Thyroid gland (tissue), 4 donors: ENCODE data around the gene NCBP1. TPM values are rescaled to one million over a fixed set of nuclear protein-coding genes. Genes with fewer than 3 reads are reported as not detected.

Experiments
- DNase-seq, 2 donors: peaks; one replicate each; pipeline ENCODE4 v3.0.0-alpha.2; 2019
- H3K27ac ChIP-seq, 3 donors: fragments of 200-600 bp; sonication (generic); 1 replicate in 2 of 3; 2 replicates in 1 of 3; pipeline ENCODE4 v1.5.1; 2016 to 2019; ENCODE audit warnings: mild to moderate bottlenecking in 1 of 3, moderate library complexity in 1 of 3
- H3K27me3 ChIP-seq: fragments of 200-600 bp; sonication (generic); one replicate; pipeline ENCODE4 v1.5.1; 2019
- H3K36me3 ChIP-seq, 2 donors: fragments of 200-600 bp; sonication (generic); one replicate each; pipeline ENCODE4 v1.5.1; 2016 to 2019
- H3K4me1 ChIP-seq, 2 donors: fragments of 200-600 bp; sonication (generic); one replicate each; pipeline ENCODE4 v1.5.1; 2017 to 2019
- H3K4me3 ChIP-seq, 3 donors: fragments of 200-600 bp; sonication (generic); replicated peaks in 1 of 3; 1 replicate in 2 of 3; 2 replicates in 1 of 3; pipeline ENCODE4 v1.5.1; 2016; ENCODE audit warnings: mild to moderate bottlenecking in 1 of 3
- H3K9me3 ChIP-seq: fragments of 200-600 bp; sonication (generic); one replicate; pipeline ENCODE4 v1.5.1; 2017
- CTCF ChIP-seq, 6 experiments: fragments of 200-600 bp in 3 of 6; fragments of 450-650 bp in 3 of 6; sonication (generic) in 3 of 6; IDR thresholded peaks; one replicate each; pipeline ENCODE4 v1.5.1; 2016 to 2019; ENCODE audit warnings: antibody characterized with exemption in 6 of 6, mild to moderate bottlenecking in 2 of 6, inconsistent platforms in 1 of 6, moderate library complexity in 1 of 6
- POLR2A ChIP-seq, 2 donors: fragments of 450-650 bp; IDR thresholded peaks; one replicate each; pipeline ENCODE4 v1.6.1; 2017; ENCODE audit warnings: antibody characterized with exemption in 2 of 2, mild to moderate bottlenecking in 2 of 2, moderate library complexity in 1 of 2
- WGBS, 2 donors: methylation state at CpG; one replicate each; pipeline ENCODE4 v1.1.5; 2017; 5-methylcytosine and 5-hydroxymethylcytosine counted together
- intact Hi-C: fragments of 100-400 bp; cut with DNase I; formaldehyde crosslinking; loops from one replicate; pipeline ENCODE4 v1.15.1; 2023
- total RNA-seq, 4 donors: library from RNA; depleted of rRNA; stranded (reverse); fragments of >200 nt; gene quantifications; one replicate each; pipeline ENCODE4 v1.2.3, GENCODE V29; 2016

Gene NCBP1
- total RNA-seq, 4 donors from 2014 or later = 25.7 to 40.4 (median 28.8) TPM

- Histone ChIP-seq H3K9me3 (no peaks in the 10 kb centered on the region), H3K36me3 (peaks cover 0 to 5% of the 10 kb centered on the region in 2 donors), H3K4me3 (no peak overlapping the region), H3K27me3 (no peaks in the 10 kb centered on the region), H3K27ac (no peak overlapping the region), H3K4me1 (peaks cover 6 to 22% of the 10 kb centered on the region in 2 donors)
- 90 to 94% methylated on average over 2 of the region's 2 CpGs for WGBS, 2 donors
- no peak for TF ChIP-seq CTCF (IDR thresholded peaks at IDR 0.05)
- no peak for TF ChIP-seq POLR2A (IDR thresholded peaks at IDR 0.05)
- intact Hi-C loops = loop anchor here (10.0 kb wide), 1 partner anchor 199 kb away; no protein-coding TSS in a partner anchor
- no peak for DNase-seq
Observed at GRCh38 chr9:97706246-97706645, 72.6 kb downstream of the NCBP1 start.

- Histone ChIP-seq H3K27me3 (no peaks in the 10 kb centered on the region), H3K27ac (peak overlapping the region in 2 of 3 donors; percentile 55 to 63), H3K9me3 (no peaks in the 10 kb centered on the region), H3K36me3 (peaks cover 0 to 5% of the 10 kb centered on the region in 2 donors), H3K4me3 (no peak overlapping the region), H3K4me1 (peaks cover 10 to 31% of the 10 kb centered on the region in 2 donors)
- TF ChIP-seq POLR2A (IDR thresholded peaks at IDR 0.05) (no peak), CTCF (IDR thresholded peaks at IDR 0.05) (peak; percentile 69 to 87 (median 82))
- 21 to 29% methylated on average over 9 of the region's 9 CpGs for WGBS, 2 donors
- intact Hi-C loops = loop anchor here (5.0 kb wide), 1 partner anchor 137 kb away; no protein-coding TSS in a partner anchor
- peak; percentile 64 to 67 for DNase-seq
Observed at GRCh38 chr9:97710356-97711222, 77.0 kb downstream of the NCBP1 start.

- 39 to 41% methylated on average over 9 to 12 of the region's 12 CpGs for WGBS, 2 donors
- intact Hi-C loops = loop anchor here (5.0 kb wide), 1 partner anchor 136 kb away; no protein-coding TSS in a partner anchor
- Histone ChIP-seq H3K27me3 (no peaks in the 10 kb centered on the region), H3K4me3 (no peak overlapping the region), H3K36me3 (peaks cover 0 to 5% of the 10 kb centered on the region in 2 donors), H3K9me3 (no peaks in the 10 kb centered on the region), H3K4me1 (peaks cover 10 to 31% of the 10 kb centered on the region in 2 donors), H3K27ac (peak overlapping the region in 2 of 3 donors; percentile 55 to 63)
- TF ChIP-seq POLR2A (IDR thresholded peaks at IDR 0.05) (no peak), CTCF (IDR thresholded peaks at IDR 0.05) (no peak)
- no peak for DNase-seq
Observed at GRCh38 chr9:97711223-97711626, 77.6 kb downstream of the NCBP1 start.

GRCh38 chr9:97714435-97714834 is 80.8 kb downstream of the NCBP1 start:
- Histone ChIP-seq H3K27ac (peak overlapping the region in 1 of 3 donors; percentile 17), H3K9me3 (no peaks in the 10 kb centered on the region), H3K27me3 (no peaks in the 10 kb centered on the region), H3K4me1 (peaks cover 10 to 31% of the 10 kb centered on the region in 2 donors), H3K36me3 (no peaks in the 10 kb centered on the region), H3K4me3 (no peak overlapping the region)
- DNase-seq = no peak
- TF ChIP-seq POLR2A (IDR thresholded peaks at IDR 0.05) = no peak
- no peak for TF ChIP-seq CTCF (IDR thresholded peaks at IDR 0.05)
- intact Hi-C loops = loop anchor here (5.0 kb wide), 1 partner anchor 133 kb away; no protein-coding TSS in a partner anchor
- 75 to 76% methylated on average over 3 of the region's 3 CpGs for WGBS, 2 donors

- peaks cover 0 to 21% of the 10 kb centered on the region in 2 donors for H3K4me1 ChIP-seq
- no peak for DNase-seq
- intact Hi-C loops = no loop called here
- H3K4me3 ChIP-seq = no peak overlapping the region
- no peaks in the 10 kb centered on the region for H3K27me3 ChIP-seq
- no peak for TF ChIP-seq CTCF (IDR thresholded peaks at IDR 0.05)
- no peak for TF ChIP-seq POLR2A (IDR thresholded peaks at IDR 0.05)
- H3K9me3 ChIP-seq = no peaks in the 10 kb centered on the region
- peak overlapping the region in 2 of 3 donors; percentile 4 to 13 for H3K27ac ChIP-seq
- 55 to 74% methylated on average over 3 of the region's 3 CpGs for WGBS, 2 donors
- no peaks in the 10 kb centered on the region for H3K36me3 ChIP-seq
Observed at GRCh38 chr9:97717866-97718265, 84.2 kb downstream of the NCBP1 start.
